HFF-Myc (cell line): ENCODE measurements around the gene PPP4R3C.
"Not testable (repeated sequence)": the region's sequence is repeated elsewhere in the genome, so short reads cannot be mapped to it uniquely, and the experiment has no call there.

Experiments
- DNase-seq: peaks from one replicate; pipeline ENCODE4 v3.0.0-alpha.2; 2011; ENCODE audit warnings: low read depth; ENCODE audit errors: extremely low read depth
- H3K4me3 ChIP-seq: replicated peaks from 2 replicates; pipeline ENCODE4 v1.5.1; 2011; ENCODE audit warnings: low read depth, mild to moderate bottlenecking, control low read depth, low read length
- TF ChIP-seq, protein P1 (sequence below): IDR thresholded peaks from 2 replicates; pipeline ENCODE4 v1.5.1; 2012; ENCODE audit warnings: mild to moderate bottlenecking, low read depth, low read length, control low read depth; ENCODE audit errors: missing control alignments

The PPP4R3C gene

DNA sequence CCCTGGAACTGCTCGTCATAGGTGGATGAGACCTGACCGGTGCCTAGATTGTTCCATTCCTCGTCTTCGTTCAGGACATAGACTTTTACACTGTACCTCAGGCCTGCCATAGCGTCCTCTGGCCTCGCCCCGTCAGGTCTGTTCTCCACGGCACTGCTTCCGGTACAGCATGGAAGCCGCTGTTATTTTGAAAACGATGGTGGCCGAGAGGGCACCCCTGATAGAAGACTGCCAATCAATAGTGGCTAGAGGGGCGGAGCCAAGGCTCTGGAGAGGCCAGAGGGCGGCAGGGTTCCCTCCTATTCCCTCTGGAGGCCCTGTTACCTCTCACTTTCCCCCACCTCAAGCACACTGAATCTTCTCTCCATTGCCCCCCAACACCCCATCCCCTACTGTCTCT lies at the start of gene PPP4R3C:
Gene PPP4R3C (minus strand): TSS at position 155 of the 400 bp plus-strand sequence. CDS start 45 bp downstream, at position 110.
- TF ChIP-seq, protein P1, sequence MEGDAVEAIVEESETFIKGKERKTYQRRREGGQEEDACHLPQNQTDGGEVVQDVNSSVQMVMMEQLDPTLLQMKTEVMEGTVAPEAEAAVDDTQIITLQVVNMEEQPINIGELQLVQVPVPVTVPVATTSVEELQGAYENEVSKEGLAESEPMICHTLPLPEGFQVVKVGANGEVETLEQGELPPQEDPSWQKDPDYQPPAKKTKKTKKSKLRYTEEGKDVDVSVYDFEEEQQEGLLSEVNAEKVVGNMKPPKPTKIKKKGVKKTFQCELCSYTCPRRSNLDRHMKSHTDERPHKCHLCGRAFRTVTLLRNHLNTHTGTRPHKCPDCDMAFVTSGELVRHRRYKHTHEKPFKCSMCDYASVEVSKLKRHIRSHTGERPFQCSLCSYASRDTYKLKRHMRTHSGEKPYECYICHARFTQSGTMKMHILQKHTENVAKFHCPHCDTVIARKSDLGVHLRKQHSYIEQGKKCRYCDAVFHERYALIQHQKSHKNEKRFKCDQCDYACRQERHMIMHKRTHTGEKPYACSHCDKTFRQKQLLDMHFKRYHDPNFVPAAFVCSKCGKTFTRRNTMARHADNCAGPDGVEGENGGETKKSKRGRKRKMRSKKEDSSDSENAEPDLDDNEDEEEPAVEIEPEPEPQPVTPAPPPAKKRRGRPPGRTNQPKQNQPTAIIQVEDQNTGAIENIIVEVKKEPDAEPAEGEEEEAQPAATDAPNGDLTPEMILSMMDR, result no peak
- no peak within 1 kb of the TSS for H3K4me3 ChIP-seq
- DNase-seq, result no peak

DNA sequence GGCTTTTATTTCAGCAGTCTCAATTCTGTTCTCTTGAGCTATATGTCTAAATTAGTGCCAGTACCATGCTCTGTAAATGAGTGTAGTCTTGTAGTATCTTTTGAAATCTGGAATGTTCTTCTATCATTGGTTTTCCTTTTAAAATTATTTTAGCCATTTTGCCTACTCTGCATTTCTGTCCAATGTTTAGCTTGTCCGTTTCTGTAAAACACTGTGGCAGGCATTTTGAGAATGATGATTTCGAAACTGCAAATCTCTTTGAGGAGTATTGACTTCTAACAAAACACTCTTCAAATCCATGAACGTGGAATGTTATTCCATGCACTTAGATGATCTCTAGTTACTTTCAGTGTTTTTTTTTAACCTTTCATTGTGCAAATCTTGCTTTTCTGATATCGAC lies 28.3 kb upstream of the PPP4R3C start:
- H3K4me3 ChIP-seq, result no peak overlapping the region
- TF ChIP-seq, protein P1, result no peak
- no peak for DNase-seq

DNA sequence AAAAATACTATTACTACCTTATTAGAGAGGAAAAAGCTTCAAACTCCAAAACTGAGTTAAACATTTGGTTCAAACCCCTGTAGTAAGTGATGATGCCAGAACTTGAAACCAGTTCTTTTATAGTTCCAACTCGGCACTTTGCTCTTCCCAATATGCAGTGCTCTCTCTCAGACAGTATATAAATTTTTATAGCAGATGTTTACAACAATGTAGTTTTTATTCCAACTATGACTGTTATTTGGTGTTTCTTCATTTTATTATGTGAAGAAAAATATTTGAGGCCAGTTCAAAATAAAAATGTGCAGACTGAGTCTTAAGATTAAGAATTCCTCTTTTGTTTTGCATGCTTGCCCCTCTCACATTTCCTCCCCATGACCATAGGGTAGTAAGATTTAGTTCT lies 2.9 kb upstream of the PPP4R3C start:
- DNase-seq, result no peak
- H3K4me3 ChIP-seq, result no peak overlapping the region
- TF ChIP-seq, protein P1, result no peak

DNA sequence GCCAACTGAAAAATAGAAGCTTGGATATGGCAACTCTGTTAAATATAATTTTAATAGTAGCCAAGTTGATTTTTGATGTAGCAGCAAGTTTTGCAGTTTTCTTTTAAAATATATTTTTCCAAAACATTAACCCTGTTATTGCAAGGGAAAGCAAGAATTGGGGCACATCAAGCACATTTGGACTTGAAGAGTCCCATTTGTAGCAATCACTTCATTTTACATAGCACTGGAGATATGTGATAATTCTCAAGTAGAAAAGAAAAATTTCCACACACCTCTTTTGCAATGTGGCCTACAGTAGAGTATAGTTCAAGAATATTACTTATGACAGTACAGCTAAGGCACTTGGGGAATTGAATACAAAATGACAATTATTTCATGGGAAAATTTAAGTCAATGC lies 1.9 kb upstream of the PPP4R3C start:
- TF ChIP-seq, protein P1, result no peak
- H3K4me3 ChIP-seq, result no peak overlapping the region
- DNase-seq, result no peak

DNA sequence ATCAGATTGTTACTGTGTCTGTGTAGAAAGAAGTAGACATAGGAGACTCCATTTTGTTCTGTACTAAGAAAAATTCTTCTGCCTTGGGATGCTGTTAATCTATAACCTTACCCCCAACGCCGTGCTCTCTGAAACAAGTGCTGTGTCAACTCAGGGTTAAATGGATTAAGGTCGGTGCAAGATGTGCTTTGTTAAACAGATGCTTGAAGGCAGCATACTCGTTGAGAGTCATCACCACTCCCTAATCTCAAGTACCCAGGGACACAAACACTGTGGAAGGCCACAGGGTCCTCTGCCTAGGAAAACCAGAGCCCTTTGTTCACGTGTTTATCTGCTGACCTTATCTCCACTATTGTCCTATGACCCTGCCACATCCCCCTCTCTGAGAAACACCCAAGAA lies 4.0 kb downstream of the PPP4R3C start:
- not testable (repeated sequence) for DNase-seq, H3K4me3 ChIP-seq

DNA sequence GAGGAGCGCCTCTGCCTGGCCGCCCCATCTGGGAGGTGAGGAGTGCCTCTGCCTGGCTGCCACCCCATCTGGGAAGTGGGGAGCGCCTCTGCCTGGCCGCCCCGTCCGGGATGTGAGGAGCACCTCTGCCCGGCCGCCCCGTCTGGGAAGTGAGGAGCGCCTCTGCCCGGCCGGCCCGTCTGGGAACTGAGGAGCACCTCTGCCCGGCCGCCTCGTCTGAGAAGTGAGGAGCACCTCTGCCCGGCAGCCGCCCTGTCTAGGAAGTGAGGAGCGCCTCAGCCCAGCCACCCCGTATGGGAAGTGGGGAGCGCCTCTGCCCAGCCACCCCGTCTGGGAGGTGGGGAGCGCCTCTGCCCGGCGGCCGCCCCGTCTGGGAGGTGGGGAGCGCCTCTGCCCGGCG lies 4.6 kb downstream of the PPP4R3C start:
- H3K4me3 ChIP-seq, DNase-seq: not testable (repeated sequence)

DNA sequence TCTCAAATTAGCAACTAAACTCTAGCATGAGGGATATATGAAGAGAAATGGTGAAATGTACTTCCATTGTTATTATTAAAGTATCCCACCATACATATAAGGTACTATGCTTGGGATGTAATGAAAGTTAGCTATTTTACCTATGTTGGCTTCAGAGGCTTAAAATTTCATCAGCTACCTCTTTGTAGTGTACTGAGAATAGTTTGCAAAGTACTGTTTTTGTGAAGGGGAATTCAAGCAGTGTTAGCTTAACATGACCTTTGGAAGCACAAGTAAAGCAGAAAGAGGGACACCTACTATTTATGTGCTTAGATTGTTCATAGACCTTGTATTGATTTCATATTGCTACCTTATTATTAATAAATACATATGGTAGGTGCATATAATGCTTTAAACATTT lies 11.8 kb downstream of the PPP4R3C start:
- H3K4me3 ChIP-seq, result no peak overlapping the region
- TF ChIP-seq, protein P1, result no peak
- DNase-seq, result no peak

DNA sequence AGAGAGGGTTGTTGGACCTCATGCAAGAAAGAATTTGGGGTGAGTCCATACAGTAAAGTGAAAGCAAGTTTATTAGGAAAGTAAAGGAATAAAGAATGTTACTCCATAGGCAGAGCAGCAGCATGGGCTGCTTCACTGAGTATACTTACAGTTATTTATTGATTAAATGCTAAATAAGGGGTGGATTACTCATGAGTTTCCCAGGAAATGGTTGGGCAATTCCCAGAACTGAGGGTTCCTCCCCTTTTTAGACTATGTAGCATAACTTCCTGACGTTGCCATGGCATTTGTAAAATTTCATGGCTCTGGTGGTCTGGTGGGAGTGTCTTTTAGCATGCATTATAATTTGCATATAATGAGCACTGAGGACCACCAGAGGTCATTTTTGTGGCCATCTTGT lies 16.7 kb downstream of the PPP4R3C start:
- DNase-seq, result no peak
- H3K4me3 ChIP-seq, result no peak overlapping the region
- TF ChIP-seq, protein P1, result no peak
